Transverse colon (tissue), 4 donors: ENCODE data around the gene RHOU. TPM values are rescaled to one million over a fixed set of nuclear protein-coding genes. Genes with fewer than 3 reads are reported as not detected.

ENCODE experiments used
- DNase-seq: peaks from one replicate; pipeline ENCODE4 v3.0.0-alpha.2; 2019
- H3K27ac ChIP-seq, 4 donors: fragments of 200-600 bp; sonication (generic); 2 replicates each; pipeline ENCODE4 v1.5.1; 2016 to 2018; ENCODE audit warnings: inconsistent platforms in 4 of 4
- H3K27me3 ChIP-seq: fragments of 200-600 bp; sonication (generic); 2 replicates; pipeline ENCODE4 v1.5.1; 2017; ENCODE audit warnings: inconsistent platforms
- H3K36me3 ChIP-seq, 4 donors: fragments of 200-600 bp; sonication (generic); 2 replicates each; pipeline ENCODE4 v1.5.1; 2017 to 2019; ENCODE audit warnings: inconsistent platforms in 4 of 4
- H3K4me1 ChIP-seq, 4 donors: fragments of 200-600 bp; sonication (generic); 2 replicates each; pipeline ENCODE4 v1.5.1; 2017 to 2020; ENCODE audit warnings: inconsistent platforms in 4 of 4
- H3K4me3 ChIP-seq, 4 donors: fragments of 200-600 bp; sonication (generic); 1 replicate in 1 of 4; 2 replicates in 3 of 4; pipeline versions ENCODE4 v1.5.1 to v1.6.1; 2017 to 2019; ENCODE audit warnings: inconsistent platforms in 4 of 4
- H3K9me3 ChIP-seq, 2 donors: fragments of 200-600 bp; sonication (generic); 2 replicates each; pipeline ENCODE4 v1.5.1; 2017 to 2019; ENCODE audit warnings: inconsistent platforms in 2 of 2
- CTCF ChIP-seq, 5 experiments: fragments of 200-600 bp in 3 of 5; fragments of 450-650 bp in 2 of 5; sonication (generic) in 3 of 5; IDR thresholded peaks; 1 replicate in 2 of 5; 2 replicates in 3 of 5; pipeline ENCODE4 v1.5.1; 2016 to 2017; ENCODE audit warnings: antibody characterized with exemption in 5 of 5, inconsistent platforms in 3 of 5, mild to moderate bottlenecking in 2 of 5, moderate library complexity in 1 of 5
- EP300 ChIP-seq: sonication (generic); formaldehyde crosslinking; IDR thresholded peaks from one replicate; pipeline ENCODE4 v1.6.1; 2017; ENCODE audit warnings: antibody characterized with exemption, low read depth
- POLR2A ChIP-seq: fragments of 450-650 bp; IDR thresholded peaks from one replicate; pipeline ENCODE4 v1.6.1; 2016; ENCODE audit warnings: antibody characterized with exemption, mild to moderate bottlenecking, moderate library complexity
- POLR2AphosphoS5 ChIP-seq, 3 donors: sonication (generic); formaldehyde crosslinking; IDR thresholded peaks; one replicate each; pipeline ENCODE4 v1.6.1; 2016; ENCODE audit warnings: antibody characterized with exemption in 3 of 3
- WGBS, 2 donors: methylation state at CpG; one replicate each; pipeline ENCODE4 v1.1.5; 2018; ENCODE audit warnings: low coverage in 1 of 2; 5-methylcytosine and 5-hydroxymethylcytosine counted together
- in situ Hi-C, 4 donors: fragments of 200-750 bp; cut with MboI; loops; one replicate each; pipeline versions ENCODE4 v1.15.0 to v1.15.1; 2017; ENCODE audit warnings: low sequenced_read_pairs in 3 of 4, low pct_ligation_motif_present in 1 of 4, low pct_unique_long_range_greater_than_20kb in 1 of 4
- intact Hi-C: fragments of 100-400 bp; cut with DNase I; formaldehyde crosslinking; loops from one replicate; pipeline ENCODE4 v1.15.1; 2023; ENCODE audit warnings: low total_unique reads
- total RNA-seq, 4 donors: library from RNA; depleted of rRNA; stranded (reverse); fragments of >200 nt; gene quantifications; one replicate each; pipeline ENCODE4 v1.1.0, GENCODE V29; 2016

RHOU gene
- total RNA-seq, 4 donors from 2014 or later = 32.0 to 62.5 (median 38.4) TPM

GRCh38 chr1:228721407-228721806, 13.9 kb upstream of the RHOU start:
- Histone ChIP-seq H3K4me1 (peaks cover 0 to 5% (median 0%) of the 10 kb centered on the region in 4 donors), H3K4me3 (no peak overlapping the region), H3K27me3 (no peaks in the 10 kb centered on the region), H3K36me3 (no peaks in the 10 kb centered on the region), H3K27ac (no peak overlapping the region), H3K9me3 (no peaks in the 10 kb centered on the region)
- no peak for TF ChIP-seq POLR2AphosphoS5 (IDR thresholded peaks at IDR 0.05)
- TF ChIP-seq POLR2A = no peak
- no peak for TF ChIP-seq CTCF (IDR thresholded peaks at IDR 0.05)
- WGBS, 2 donors = 68% methylated on average over 10 of the region's 10 CpGs; no CpG with 5 or more reads in 1 of the 2 donors
- in situ Hi-C loops (no loop called here), intact Hi-C loops (no loop called here)
- DNase-seq = peak; percentile 33

GRCh38 chr1:228723287-228723686, 12.0 kb upstream of the RHOU start:
- WGBS, 2 donors = 80 to 88% methylated on average over 1 to 6 of the region's 6 CpGs
- H3K27ac ChIP-seq = no peak overlapping the region
- no peak for DNase-seq
- intact Hi-C loops = no loop called here
- TF ChIP-seq POLR2A = no peak
- no peak for TF ChIP-seq POLR2AphosphoS5 (IDR thresholded peaks at IDR 0.05)
- TF ChIP-seq CTCF (IDR thresholded peaks at IDR 0.05) = no peak
- no peak for TF ChIP-seq EP300
- in situ Hi-C loops = no loop called here
- no peaks in the 10 kb centered on the region for H3K27me3 ChIP-seq
- H3K4me1 ChIP-seq = peaks cover 0 to 5% (median 0%) of the 10 kb centered on the region in 4 donors
- H3K36me3 ChIP-seq = no peaks in the 10 kb centered on the region
- no peak overlapping the region for H3K4me3 ChIP-seq
- no peaks in the 10 kb centered on the region for H3K9me3 ChIP-seq

- in situ Hi-C loops = no loop called here
- no peaks in the 10 kb centered on the region for H3K9me3 ChIP-seq
- peaks cover 0 to 5% (median 0%) of the 10 kb centered on the region in 4 donors for H3K4me1 ChIP-seq
- TF ChIP-seq POLR2A = no peak
- TF ChIP-seq POLR2AphosphoS5 (IDR thresholded peaks at IDR 0.05) = no peak
- no peak for TF ChIP-seq EP300
- no peak for TF ChIP-seq CTCF (IDR thresholded peaks at IDR 0.05)
- WGBS, 2 donors = 81 to 98% methylated on average over 5 to 6 of the region's 6 CpGs
- H3K4me3 ChIP-seq = no peak overlapping the region
- H3K27ac ChIP-seq = no peak overlapping the region
- intact Hi-C loops = no loop called here
- no peak for DNase-seq
- no peaks in the 10 kb centered on the region for H3K36me3 ChIP-seq
- no peaks in the 10 kb centered on the region for H3K27me3 ChIP-seq
Measured at GRCh38 chr1:228723921-228724320, 11.4 kb upstream of the RHOU start.

GRCh38 chr1:228725178-228725577, 10.1 kb upstream of the RHOU start:
- in situ Hi-C loops (no loop called here), intact Hi-C loops (loop anchor here (5.0 kb wide), 1 partner anchor 38 kb away; no protein-coding TSS in a partner anchor)
- Histone ChIP-seq H3K4me3 (no peak overlapping the region), H3K36me3 (no peaks in the 10 kb centered on the region), H3K27me3 (no peaks in the 10 kb centered on the region), H3K27ac (no peak overlapping the region), H3K9me3 (no peaks in the 10 kb centered on the region), H3K4me1 (peaks cover 0 to 5% (median 0%) of the 10 kb centered on the region in 4 donors)
- TF ChIP-seq POLR2AphosphoS5 (IDR thresholded peaks at IDR 0.05) = no peak
- TF ChIP-seq POLR2A = no peak
- no peak for TF ChIP-seq EP300
- no peak for TF ChIP-seq CTCF (IDR thresholded peaks at IDR 0.05)
- 74% methylated on average over 3 of the region's 3 CpGs; no CpG with 5 or more reads in 1 of the 2 donors for WGBS, 2 donors
- DNase-seq = no peak
